NB4 (cell line): Measurements from ENCODE around the gene AKR1A1.

Experiments used
- DNase-seq: peaks from one replicate; pipeline ENCODE4 v3.0.0; 2010; ENCODE audit warnings: low read depth
- H3K4me3 ChIP-seq: one replicate; pipeline ENCODE4 v1.5.1; 2011; ENCODE audit warnings: mild to moderate bottlenecking, low read depth, low read length, moderate library complexity
- CTCF ChIP-seq: IDR thresholded peaks from one replicate; pipeline ENCODE4 v1.5.1; 2012; ENCODE audit warnings: low read depth, low read length
- MAX ChIP-seq: IDR thresholded peaks from 2 replicates; pipeline ENCODE4 v1.6.1; 2011; ENCODE audit warnings: low read depth, low read length
- MYC ChIP-seq: IDR thresholded peaks from 2 replicates; pipeline ENCODE4 v1.6.1; 2011; ENCODE audit warnings: low read depth, low read length
- POLR2A ChIP-seq: IDR thresholded peaks from 2 replicates; pipeline ENCODE4 v1.6.1; 2011; ENCODE audit warnings: mild to moderate bottlenecking; ENCODE audit not compliant: insufficient read length; ENCODE audit errors: extremely low read depth

The AKR1A1 gene

GRCh38 chr1:45604239-45604638, 53.6 kb downstream of the AKR1A1 start:
- TF ChIP-seq CTCF = no peak
- no peak for DNase-seq
- H3K4me3 ChIP-seq = no peak overlapping the region

GRCh38 chr1:45607404-45608074, 56.9 kb downstream of the AKR1A1 start:
- no peak for TF ChIP-seq CTCF
- no peak for TF ChIP-seq POLR2A
- TF ChIP-seq MYC = no peak
- TF ChIP-seq MAX = no peak
- H3K4me3 ChIP-seq = no peak overlapping the region
- no peak for DNase-seq

- peak; percentile 42 for DNase-seq
- no peak overlapping the region for H3K4me3 ChIP-seq
- TF ChIP-seq MYC = no peak
- no peak for TF ChIP-seq POLR2A
- no peak for TF ChIP-seq MAX
- no peak for TF ChIP-seq CTCF
These were observed 57.8 kb downstream of the AKR1A1 start for GRCh38 chr1:45608175-45609156.

- DNase-seq = no peak
- TF ChIP-seq MYC (no peak), MAX (no peak), CTCF (no peak), POLR2A (no peak)
These were observed 60.1 kb downstream of the AKR1A1 start for GRCh38 chr1:45610589-45611226.

GRCh38 chr1:45612941-45613579, 62.4 kb downstream of the AKR1A1 start:
- DNase-seq = no peak
- H3K4me3 ChIP-seq = no peak overlapping the region
- TF ChIP-seq CTCF (no peak), MAX (no peak), MYC (no peak), POLR2A (no peak)

More at GRCh38 chr1:45610589-45611226, 60.1 kb downstream of the AKR1A1 start:
- H3K4me3 ChIP-seq = no peak overlapping the region
